ENCODE measurements around the gene ZNF587. TPM values are rescaled to one million over a fixed set of nuclear protein-coding genes. Genes with fewer than 3 reads are reported as not detected.
"Not testable (repeated sequence)": the region's sequence is repeated elsewhere in the genome, so short reads cannot be mapped to it uniquely, and the experiment has no call there.

The ZNF587 gene
- total and polyA plus RNA-seq, 4 donors = 20.4 to 33.5 (median 31.0) TPM

GRCh38 chr19:57820599-57820998 lies 29.1 kb upstream of the ZNF587 start:
- Histone ChIP-seq H3K4me3 (ENCODE audit: low read depth, low read length) (peak overlapping the region; percentile 58), H3K36me3 (ENCODE audit: control insufficient read depth, insufficient read depth, low read length) (peaks cover 5% of the 10 kb centered on the region), H3K9me3 (ENCODE audit: control insufficient read depth, insufficient read depth, low read length) (no peaks in the 10 kb centered on the region), H3K27me3 (ENCODE audit: control insufficient read depth, insufficient read depth, low read length) (no peaks in the 10 kb centered on the region), H3K4me1 (ENCODE audit: control insufficient read depth, insufficient read depth, low read length) (peaks cover 12% of the 10 kb centered on the region), H3K27ac (ENCODE audit: low read depth, low read length) (no peak overlapping the region)
- DNase-seq (ENCODE audit: low read depth in 4 of 6, low spot score in 6 of 6) = no peak
- 92% methylated on average over 6 of the region's 6 CpGs for WGBS (ENCODE audit: insufficient coverage)

GRCh38 chr19:57821095-57821494 lies 28.6 kb upstream of the ZNF587 start:
- peaks cover 12% of the 10 kb centered on the region for H3K4me1 ChIP-seq (ENCODE audit: control insufficient read depth, insufficient read depth, low read length)
- 100% methylated on average over 1 of the region's 3 CpGs for WGBS (ENCODE audit: insufficient coverage)
- not testable (repeated sequence) for DNase-seq (ENCODE audit: low read depth in 4 of 6, low spot score in 6 of 6); H3K36me3 ChIP-seq (ENCODE audit: control insufficient read depth, insufficient read depth, low read length); H3K27ac ChIP-seq (ENCODE audit: low read depth, low read length); H3K27me3 ChIP-seq (ENCODE audit: control insufficient read depth, insufficient read depth, low read length); H3K4me3 ChIP-seq (ENCODE audit: low read depth, low read length); H3K9me3 ChIP-seq (ENCODE audit: control insufficient read depth, insufficient read depth, low read length)

- not testable (repeated sequence) for H3K27ac ChIP-seq (ENCODE audit: low read depth, low read length); H3K4me3 ChIP-seq (ENCODE audit: low read depth, low read length); H3K9me3 ChIP-seq (ENCODE audit: control insufficient read depth, insufficient read depth, low read length); H3K36me3 ChIP-seq (ENCODE audit: control insufficient read depth, insufficient read depth, low read length); DNase-seq (ENCODE audit: low read depth in 4 of 6, low spot score in 6 of 6); H3K27me3 ChIP-seq (ENCODE audit: control insufficient read depth, insufficient read depth, low read length)
- peaks cover 12% of the 10 kb centered on the region for H3K4me1 ChIP-seq (ENCODE audit: control insufficient read depth, insufficient read depth, low read length)
- WGBS (ENCODE audit: insufficient coverage) = 100% methylated on average over 2 of the region's 3 CpGs
Observed at GRCh38 chr19:57821501-57821900, 28.2 kb upstream of the ZNF587 start.

- peaks cover 12% of the 10 kb centered on the region for H3K4me1 ChIP-seq (ENCODE audit: control insufficient read depth, insufficient read depth, low read length)
- 88% methylated on average over 2 of the region's 2 CpGs for WGBS (ENCODE audit: insufficient coverage)
- not testable (repeated sequence) for H3K36me3 ChIP-seq (ENCODE audit: control insufficient read depth, insufficient read depth, low read length); H3K27ac ChIP-seq (ENCODE audit: low read depth, low read length); H3K9me3 ChIP-seq (ENCODE audit: control insufficient read depth, insufficient read depth, low read length); H3K27me3 ChIP-seq (ENCODE audit: control insufficient read depth, insufficient read depth, low read length); DNase-seq (ENCODE audit: low read depth in 4 of 6, low spot score in 6 of 6); H3K4me3 ChIP-seq (ENCODE audit: low read depth, low read length)
Observed at GRCh38 chr19:57823155-57823554, 26.5 kb upstream of the ZNF587 start.

GRCh38 chr19:57823608-57824007 lies 26.1 kb upstream of the ZNF587 start:
- H3K27ac ChIP-seq (ENCODE audit: low read depth, low read length); H3K4me3 ChIP-seq (ENCODE audit: low read depth, low read length); H3K27me3 ChIP-seq (ENCODE audit: control insufficient read depth, insufficient read depth, low read length); H3K9me3 ChIP-seq (ENCODE audit: control insufficient read depth, insufficient read depth, low read length); H3K36me3 ChIP-seq (ENCODE audit: control insufficient read depth, insufficient read depth, low read length); DNase-seq (ENCODE audit: low read depth in 4 of 6, low spot score in 6 of 6): not testable (repeated sequence)
- H3K4me1 ChIP-seq (ENCODE audit: control insufficient read depth, insufficient read depth, low read length) = peaks cover 12% of the 10 kb centered on the region
- WGBS (ENCODE audit: insufficient coverage) = 89% methylated on average over 4 of the region's 4 CpGs

- no peak overlapping the region for H3K4me3 ChIP-seq (ENCODE audit: low read depth, low read length)
- peaks cover 10% of the 10 kb centered on the region for H3K4me1 ChIP-seq (ENCODE audit: control insufficient read depth, insufficient read depth, low read length)
- H3K27me3 ChIP-seq (ENCODE audit: control insufficient read depth, insufficient read depth, low read length) = no peaks in the 10 kb centered on the region
- DNase-seq (ENCODE audit: low read depth in 4 of 6, low spot score in 6 of 6) = no peak
- 100% methylated on average over 2 of the region's 6 CpGs for WGBS (ENCODE audit: insufficient coverage)
- peaks cover 9% of the 10 kb centered on the region for H3K36me3 ChIP-seq (ENCODE audit: control insufficient read depth, insufficient read depth, low read length)
- H3K27ac ChIP-seq (ENCODE audit: low read depth, low read length) = no peak overlapping the region
- H3K9me3 ChIP-seq (ENCODE audit: control insufficient read depth, insufficient read depth, low read length) = no peaks in the 10 kb centered on the region
Observed at GRCh38 chr19:57825511-57825910, 24.1 kb upstream of the ZNF587 start.

- H3K4me1 ChIP-seq (ENCODE audit: control insufficient read depth, insufficient read depth, low read length) = peaks cover 15% of the 10 kb centered on the region
- H3K4me3 ChIP-seq (ENCODE audit: low read depth, low read length) = no peak overlapping the region
- H3K27me3 ChIP-seq (ENCODE audit: control insufficient read depth, insufficient read depth, low read length) = no peaks in the 10 kb centered on the region
- H3K27ac ChIP-seq (ENCODE audit: low read depth, low read length) = no peak overlapping the region
- DNase-seq (ENCODE audit: low read depth in 4 of 6, low spot score in 6 of 6) = no peak
- no peaks in the 10 kb centered on the region for H3K9me3 ChIP-seq (ENCODE audit: control insufficient read depth, insufficient read depth, low read length)
- 71% methylated on average over 1 of the region's 5 CpGs for WGBS (ENCODE audit: insufficient coverage)
- peaks cover 9% of the 10 kb centered on the region for H3K36me3 ChIP-seq (ENCODE audit: control insufficient read depth, insufficient read depth, low read length)
Observed at GRCh38 chr19:57829316-57829715, 20.3 kb upstream of the ZNF587 start.

DNA sequence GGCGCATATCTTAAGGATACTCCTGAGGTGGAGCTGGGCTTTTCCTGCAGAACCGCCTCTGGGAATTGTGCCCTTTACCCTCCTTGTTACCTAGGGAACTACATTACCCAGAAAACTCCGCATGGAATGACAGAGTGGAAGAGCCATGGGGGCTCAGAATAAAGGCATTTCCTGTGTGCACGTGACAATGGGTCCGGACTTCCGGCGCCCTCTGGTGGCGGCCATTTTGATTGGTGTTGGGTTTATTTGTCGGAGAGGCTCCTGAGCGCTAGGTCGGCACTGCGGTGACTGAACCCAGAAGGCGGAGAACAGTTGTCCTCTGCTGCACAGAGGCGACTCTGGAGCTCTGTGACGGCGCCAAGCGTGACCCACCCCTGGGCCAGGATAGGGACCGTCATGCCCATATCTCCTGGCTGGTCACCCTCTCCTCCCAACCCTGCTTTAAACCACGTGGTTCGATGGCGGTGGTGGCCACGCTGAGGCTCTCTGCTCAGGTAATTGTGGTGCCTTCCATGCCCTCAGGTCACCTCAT lies 19.5 kb upstream of the ZNF587 start, which contains the start of gene ZNF587B:
ZNF587B (plus strand) TSS at position 229 of the 532 bp plus-strand sequence; CDS start at position 459, 230 bp downstream.
- Histone ChIP-seq H3K36me3 (ENCODE audit: control insufficient read depth, insufficient read depth, low read length) (peaks cover 9% of the 10 kb centered on the region), H3K27ac (ENCODE audit: low read depth, low read length) (peak within 1 kb of the TSS; percentile 67), H3K9me3 (ENCODE audit: control insufficient read depth, insufficient read depth, low read length) (no peaks in the 10 kb centered on the region), H3K27me3 (ENCODE audit: control insufficient read depth, insufficient read depth, low read length) (no peaks in the 10 kb centered on the region), H3K4me1 (ENCODE audit: control insufficient read depth, insufficient read depth, low read length) (peaks cover 15% of the 10 kb centered on the region), H3K4me3 (ENCODE audit: low read depth, low read length) (peak within 1 kb of the TSS; percentile 60)
- 3% methylated on average over 16 of the region's 22 CpGs for WGBS (ENCODE audit: insufficient coverage)
- peak in 5 of 6 donors; percentile 58 to 97 (median 65) for DNase-seq (ENCODE audit: low read depth in 4 of 6, low spot score in 6 of 6)

DNA sequence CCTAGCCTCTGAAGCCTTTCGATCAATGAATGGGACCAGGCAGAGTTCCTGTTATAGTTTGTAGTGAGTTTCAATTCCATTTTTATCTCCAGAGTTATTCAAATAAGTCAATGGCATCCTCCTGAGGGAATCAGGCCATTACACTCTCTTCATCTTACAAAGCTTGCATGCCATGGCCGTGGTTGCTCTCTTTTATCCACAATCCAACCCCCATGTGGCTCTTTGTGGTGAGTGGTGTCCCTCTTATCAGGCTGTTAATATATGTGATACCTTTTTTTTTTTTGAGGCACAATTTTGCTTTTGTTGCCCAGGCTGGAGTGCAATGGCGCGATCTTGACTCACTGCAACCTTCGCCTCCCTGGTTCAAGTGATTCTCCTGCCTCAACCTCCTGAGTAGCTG lies 12.7 kb upstream of the ZNF587 start:
- 100% methylated on average over 3 of the region's 5 CpGs for WGBS (ENCODE audit: insufficient coverage)
- not testable (repeated sequence) for H3K9me3 ChIP-seq (ENCODE audit: control insufficient read depth, insufficient read depth, low read length); H3K4me3 ChIP-seq (ENCODE audit: low read depth, low read length); H3K27me3 ChIP-seq (ENCODE audit: control insufficient read depth, insufficient read depth, low read length); H3K4me1 ChIP-seq (ENCODE audit: control insufficient read depth, insufficient read depth, low read length); H3K27ac ChIP-seq (ENCODE audit: low read depth, low read length); H3K36me3 ChIP-seq (ENCODE audit: control insufficient read depth, insufficient read depth, low read length); DNase-seq (ENCODE audit: low read depth in 4 of 6, low spot score in 6 of 6)

GRCh38 chr19:57838622-57839191 lies 11.0 kb upstream of the ZNF587 start:
- H3K27me3 ChIP-seq (ENCODE audit: control insufficient read depth, insufficient read depth, low read length); DNase-seq (ENCODE audit: low read depth in 4 of 6, low spot score in 6 of 6); H3K4me1 ChIP-seq (ENCODE audit: control insufficient read depth, insufficient read depth, low read length); H3K27ac ChIP-seq (ENCODE audit: low read depth, low read length); H3K9me3 ChIP-seq (ENCODE audit: control insufficient read depth, insufficient read depth, low read length); H3K36me3 ChIP-seq (ENCODE audit: control insufficient read depth, insufficient read depth, low read length); H3K4me3 ChIP-seq (ENCODE audit: low read depth, low read length): not testable (repeated sequence)
- 89% methylated on average over 1 of the region's 5 CpGs for WGBS (ENCODE audit: insufficient coverage)

Measured in spinal cord (tissue), 10 donors.